Kidney (tissue), 14 donors: ENCODE results near the gene OR5AL1. TPM values are rescaled to one million over a fixed set of nuclear protein-coding genes. Genes with fewer than 3 reads are reported as not detected.

ENCODE experiments used
- DNase-seq, 5 donors: peaks; one replicate each; pipeline ENCODE4 v3.0.0-alpha.2; 2013 to 2020
- FAIRE-seq: peaks from 2 replicates; lab custom pipeline; 2012; peaks lifted over from hg19 to GRCh38; lab: Jason Lieb, UNC
- H3K27ac ChIP-seq, 2 donors: one replicate each; pipeline ENCODE4 v1.7.0; 2013; ENCODE audit warnings: low read depth in 2 of 2, low read length in 2 of 2, inconsistent platforms in 1 of 2
- H3K27me3 ChIP-seq: one replicate; pipeline ENCODE4 v1.7.1; 2013; ENCODE audit warnings: low read length, inconsistent platforms; ENCODE audit not compliant: control insufficient read depth, insufficient read depth
- H3K36me3 ChIP-seq, 3 donors: one replicate each; pipeline versions ENCODE4 v1.7.0 to v1.7.1; 2013; ENCODE audit warnings: low read length in 3 of 3, control low read depth in 1 of 3, inconsistent platforms in 1 of 3; ENCODE audit not compliant: insufficient read depth in 3 of 3, control insufficient read depth in 2 of 3
- H3K4me1 ChIP-seq, 3 donors: one replicate each; pipeline versions ENCODE4 v1.7.0 to v1.7.1; 2013; ENCODE audit warnings: low read length in 3 of 3, inconsistent platforms in 1 of 3, low read depth in 1 of 3; ENCODE audit not compliant: control insufficient read depth in 2 of 3, insufficient read depth in 2 of 3
- H3K4me3 ChIP-seq, 3 donors: one replicate each; pipeline versions ENCODE4 v1.7.0 to v1.8.1; 2013; ENCODE audit warnings: low read length in 3 of 3, control low read depth in 1 of 3, inconsistent platforms in 1 of 3
- H3K9ac ChIP-seq, 3 donors: one replicate each; pipeline versions ENCODE4 v1.7.0 to v1.7.1; 2013; ENCODE audit warnings: low read length in 3 of 3, control low read depth in 1 of 3, inconsistent platforms in 1 of 3
- H3K9me3 ChIP-seq, 3 donors: one replicate each; pipeline versions ENCODE4 v1.7.0 to v1.7.1; 2013; ENCODE audit warnings: low read length in 3 of 3, control low read depth in 1 of 3, inconsistent platforms in 1 of 3; ENCODE audit not compliant: control insufficient read depth in 2 of 3, insufficient read depth in 1 of 3
- intact Hi-C: fragments of 100-400 bp; cut with DNase I; formaldehyde crosslinking; loops from one replicate; pipeline ENCODE4 v1.11.1; 2022
- polyA plus RNA-seq: library from polyadenylated mRNA; stranded (reverse); fragments of 350-450 nt; fragmentation: Illumina TruSeq; extraction: RNeasy Lipid Tissue Mini Kit (QIAGEN cat#74804); gene quantifications from one replicate; pipeline ENCODE4 v1.2.3, GENCODE V29; 2014; ENCODE audit warnings: low read depth, low replicate concordance; ENCODE audit not compliant: insufficient read depth
- total RNA-seq: library from RNA; stranded (reverse); fragmentation: NEBNext Ultra II Directional; extraction: Animal tissue kit (Norgen Biotek cat#: 25700); gene quantifications from one replicate; pipeline ENCODE4 v1.2.1, GENCODE V29; 2021
- TF ChIP-seq, protein P1 (sequence below): IDR thresholded peaks from 3 replicates; pipeline ENCODE4 v1.5.1; 2012; ENCODE audit warnings: mild to moderate bottlenecking, moderate library complexity, borderline replicate concordance; ENCODE audit not compliant: insufficient read depth; ENCODE audit errors: extremely low read depth
- donor health status: control.
- donor health status: control.
- donor health status: control.
- donor health status: control.
- donor health status: control.
- donor health status: DM: yes; HTN: yes; CAD: no.
- donor health status: Normal renal cell carcinoma (clear cell type).

Gene OR5AL1
- total and polyA plus RNA-seq, 2 donors from 2014 or later = not detected

DNA sequence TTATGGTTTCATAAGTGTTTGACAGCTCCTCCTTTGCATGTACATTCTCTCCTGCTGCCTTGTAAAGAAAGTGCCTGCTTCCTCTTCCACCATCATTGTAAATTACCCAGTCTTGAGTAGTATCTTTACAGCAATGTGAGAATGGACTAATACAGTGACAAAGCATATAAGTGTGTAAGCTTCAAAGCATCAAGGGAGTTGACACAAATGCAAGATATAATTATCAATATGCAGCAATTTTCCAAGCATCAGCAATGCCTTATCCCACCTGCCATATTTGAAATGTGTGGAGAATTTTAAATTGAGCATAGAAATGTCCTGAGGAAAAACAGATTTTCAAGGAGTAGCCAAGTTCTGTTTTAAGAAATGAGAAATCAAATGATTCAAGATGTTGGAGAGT, 1.7 kb upstream of the OR5AL1 start:
- Histone ChIP-seq H3K9me3 (no peaks in the 10 kb centered on the region), H3K4me3 (no peak overlapping the region), H3K27ac (no peak overlapping the region), H3K27me3 (no peaks in the 10 kb centered on the region), H3K36me3 (no peaks in the 10 kb centered on the region), H3K4me1 (no peaks in the 10 kb centered on the region), H3K9ac (no peak overlapping the region)
- no peak for DNase-seq
- TF ChIP-seq, protein P1, sequence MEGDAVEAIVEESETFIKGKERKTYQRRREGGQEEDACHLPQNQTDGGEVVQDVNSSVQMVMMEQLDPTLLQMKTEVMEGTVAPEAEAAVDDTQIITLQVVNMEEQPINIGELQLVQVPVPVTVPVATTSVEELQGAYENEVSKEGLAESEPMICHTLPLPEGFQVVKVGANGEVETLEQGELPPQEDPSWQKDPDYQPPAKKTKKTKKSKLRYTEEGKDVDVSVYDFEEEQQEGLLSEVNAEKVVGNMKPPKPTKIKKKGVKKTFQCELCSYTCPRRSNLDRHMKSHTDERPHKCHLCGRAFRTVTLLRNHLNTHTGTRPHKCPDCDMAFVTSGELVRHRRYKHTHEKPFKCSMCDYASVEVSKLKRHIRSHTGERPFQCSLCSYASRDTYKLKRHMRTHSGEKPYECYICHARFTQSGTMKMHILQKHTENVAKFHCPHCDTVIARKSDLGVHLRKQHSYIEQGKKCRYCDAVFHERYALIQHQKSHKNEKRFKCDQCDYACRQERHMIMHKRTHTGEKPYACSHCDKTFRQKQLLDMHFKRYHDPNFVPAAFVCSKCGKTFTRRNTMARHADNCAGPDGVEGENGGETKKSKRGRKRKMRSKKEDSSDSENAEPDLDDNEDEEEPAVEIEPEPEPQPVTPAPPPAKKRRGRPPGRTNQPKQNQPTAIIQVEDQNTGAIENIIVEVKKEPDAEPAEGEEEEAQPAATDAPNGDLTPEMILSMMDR = no peak
- intact Hi-C loops = no loop called here
- no peak for FAIRE-seq

DNA sequence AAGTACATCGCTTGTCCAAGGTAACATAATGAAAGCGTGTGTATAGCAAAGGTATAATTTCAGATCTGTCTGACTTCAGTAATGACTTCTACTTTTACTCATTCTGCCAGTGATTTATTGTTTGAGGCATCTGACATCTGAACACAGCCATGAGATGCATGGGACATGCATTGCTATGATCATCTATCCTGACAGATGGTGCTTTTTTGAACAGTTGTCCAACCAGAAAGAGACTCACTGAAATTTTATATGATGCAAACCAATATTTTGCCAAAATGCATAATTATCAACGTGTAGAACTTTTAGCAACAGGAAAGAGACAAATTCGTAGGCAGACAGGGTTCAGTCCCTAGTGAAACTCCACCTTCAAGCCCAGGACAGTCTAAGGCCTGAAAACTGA, 41.0 kb downstream of the OR5AL1 start:
- DNase-seq (no peak), FAIRE-seq (no peak)
- no peaks in the 10 kb centered on the region for H3K4me1 ChIP-seq
- no peaks in the 10 kb centered on the region for H3K36me3 ChIP-seq
- H3K4me3 ChIP-seq = no peak overlapping the region
- H3K27me3 ChIP-seq = no peaks in the 10 kb centered on the region
- no peak overlapping the region for H3K9ac ChIP-seq
- intact Hi-C loops = no loop called here
- TF ChIP-seq, protein P1 = no peak
- H3K27ac ChIP-seq = no peak overlapping the region
- no peaks in the 10 kb centered on the region for H3K9me3 ChIP-seq

DNA sequence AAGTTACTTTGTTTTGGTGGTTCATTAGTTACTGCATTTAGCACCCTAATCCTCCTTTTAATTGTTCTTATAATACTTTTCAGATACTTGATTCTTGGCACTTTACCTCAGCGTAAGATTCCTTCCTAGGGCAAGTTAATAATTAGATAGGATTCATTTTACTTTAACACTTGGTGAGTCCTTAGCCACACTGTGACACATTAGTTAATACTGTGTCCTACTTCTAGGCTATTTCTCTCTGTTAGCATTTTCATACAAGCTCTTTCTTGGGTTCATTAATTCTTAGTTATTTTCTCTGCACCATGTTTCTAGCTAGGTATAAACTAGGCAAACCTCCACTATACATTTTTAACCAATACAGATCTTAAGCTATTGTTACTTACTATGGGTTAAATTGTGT, 44.6 kb downstream of the OR5AL1 start:
- no peak overlapping the region for H3K27ac ChIP-seq
- no peaks in the 10 kb centered on the region for H3K36me3 ChIP-seq
- peak; percentile 33 for FAIRE-seq
- H3K27me3 ChIP-seq = no peaks in the 10 kb centered on the region
- intact Hi-C loops = no loop called here
- no peak overlapping the region for H3K9ac ChIP-seq
- DNase-seq = peak in 2 of 5 donors; percentile 1 to 7
- H3K4me3 ChIP-seq = no peak overlapping the region
- no peaks in the 10 kb centered on the region for H3K9me3 ChIP-seq
- TF ChIP-seq, protein P1 = no peak
- no peaks in the 10 kb centered on the region for H3K4me1 ChIP-seq

Other genes with a start within 250 kb of the OR5AL1 start
- not detected for gene OR5J2, start 236.1 kb upstream of the OR5AL1 start, total RNA-seq
- gene OR5J2, start 236.1 kb upstream of the OR5AL1 start, polyA plus RNA-seq = not detected
- gene OR5T2, start 178.4 kb upstream of the OR5AL1 start, total RNA-seq = not detected
- not detected for gene OR5T2, start 178.4 kb upstream of the OR5AL1 start, polyA plus RNA-seq
- gene OR5T3, start 160.4 kb upstream of the OR5AL1 start, total RNA-seq = not detected
- not detected for gene OR5T3, start 160.4 kb upstream of the OR5AL1 start, polyA plus RNA-seq
- gene OR5T1, start 138.5 kb upstream of the OR5AL1 start, total RNA-seq = not detected
- not detected for gene OR5T1, start 138.5 kb upstream of the OR5AL1 start, polyA plus RNA-seq
- not detected for gene OR8H1, start 120.4 kb upstream of the OR5AL1 start, total RNA-seq
- gene OR8H1, start 120.4 kb upstream of the OR5AL1 start, polyA plus RNA-seq = not detected
- gene OR8K3, start 97.6 kb upstream of the OR5AL1 start, total RNA-seq = not detected
- not detected for gene OR8K3, start 97.6 kb upstream of the OR5AL1 start, polyA plus RNA-seq
- gene OR8K1, start 66.7 kb upstream of the OR5AL1 start, total RNA-seq = not detected
- gene OR8K1, start 66.7 kb upstream of the OR5AL1 start, polyA plus RNA-seq = not detected
- not detected for gene OR8J1, start 58.4 kb upstream of the OR5AL1 start, total RNA-seq
- not detected for gene OR8J1, start 58.4 kb upstream of the OR5AL1 start, polyA plus RNA-seq
- not detected for gene OR8U1, start 37.1 kb upstream of the OR5AL1 start, total RNA-seq
- gene OR8U1, start 37.1 kb upstream of the OR5AL1 start, polyA plus RNA-seq = not detected
- not detected for gene OR5M3, start 60.7 kb downstream of the OR5AL1 start, total RNA-seq
- gene OR5M3, start 60.7 kb downstream of the OR5AL1 start, polyA plus RNA-seq = not detected
- not detected for gene OR5M8, start 78.7 kb downstream of the OR5AL1 start, total RNA-seq
- not detected for gene OR5M8, start 78.7 kb downstream of the OR5AL1 start, polyA plus RNA-seq
- gene OR5M11, start 130.6 kb downstream of the OR5AL1 start, total RNA-seq = not detected
- gene OR5M11, start 130.6 kb downstream of the OR5AL1 start, polyA plus RNA-seq = not detected
- not detected for gene OR5M10, start 165.0 kb downstream of the OR5AL1 start, total RNA-seq
- not detected for gene OR5M10, start 165.0 kb downstream of the OR5AL1 start, polyA plus RNA-seq
- not detected for gene OR5M1, start 202.2 kb downstream of the OR5AL1 start, total RNA-seq
- gene OR5M1, start 202.2 kb downstream of the OR5AL1 start, polyA plus RNA-seq = not detected
- gene OR5AP2, start 229.7 kb downstream of the OR5AL1 start, total RNA-seq = not detected
- gene OR5AP2, start 229.7 kb downstream of the OR5AL1 start, polyA plus RNA-seq = not detected